SU-DHL-6 (cell line): Measurements from ENCODE around the gene LHX3.

ENCODE experiments used
- CTCF ChIP-seq: fragments of 200-600 bp; sonication (generic); IDR thresholded peaks from one replicate; pipeline ENCODE4 v1.5.1; 2017; ENCODE audit warnings: antibody characterized with exemption, mild to moderate bottlenecking, low read length, moderate library complexity; ENCODE audit not compliant: insufficient read depth, poor library complexity, severe bottlenecking
- EZH2phosphoT487 ChIP-seq: fragments of 200-600 bp; sonication (generic), shearing (Covaris generic); conservative IDR thresholded peaks from 2 replicates; pipeline ENCODE4 v1.6.1; 2018; ENCODE audit warnings: mild to moderate bottlenecking, antibody characterized with exemption, low read length, moderate library complexity, mixed read lengths

GRCh38 chr9:136179101-136179616 is 25.8 kb downstream of the LHX3 start:
- no peak for TF ChIP-seq CTCF
- TF ChIP-seq EZH2phosphoT487: no peak
